ENCODE results near the gene MTMR4.

The MTMR4 gene

GRCh38 chr17:58525239-58525638 is 10.8 kb upstream of the MTMR4 start:
- peak overlapping the region; percentile 28 for H3K9ac ChIP-seq (ENCODE audit: low read depth, low read length)
- H3K4me3 ChIP-seq (ENCODE audit: low read length) = no peak overlapping the region
- H3K27me3 ChIP-seq (ENCODE audit: control insufficient read depth, insufficient read depth, low read length) = peaks cover 15% of the 10 kb centered on the region
- H3K4me2 ChIP-seq (ENCODE audit: low read length) = peak overlapping the region; percentile 1
- no peaks in the 10 kb centered on the region for H3K9me3 ChIP-seq (replicated peaks; ENCODE audit: low read length)
- no peaks in the 10 kb centered on the region for H3K36me3 ChIP-seq (ENCODE audit: insufficient read depth, low read length)
- H3K4me1 ChIP-seq (ENCODE audit: control insufficient read depth, insufficient read depth, low read length) = peaks cover 11% of the 10 kb centered on the region

- Histone ChIP-seq H3K9me3 (replicated peaks; ENCODE audit: low read length) (no peaks in the 10 kb centered on the region), H3K27me3 (ENCODE audit: control insufficient read depth, insufficient read depth, low read length) (no peaks in the 10 kb centered on the region), H3K36me3 (ENCODE audit: insufficient read depth, low read length) (no peaks in the 10 kb centered on the region), H3K4me2 (ENCODE audit: low read length) (no peak overlapping the region), H3K4me3 (ENCODE audit: low read length) (no peak overlapping the region), H3K9ac (ENCODE audit: low read depth, low read length) (no peak overlapping the region), H3K4me1 (ENCODE audit: control insufficient read depth, insufficient read depth, low read length) (peaks cover 23% of the 10 kb centered on the region)
Observed at GRCh38 chr17:58521680-58522079, 7.2 kb upstream of the MTMR4 start.

GRCh38 chr17:58520843-58521430 is 6.5 kb upstream of the MTMR4 start:
- H3K27me3 ChIP-seq (ENCODE audit: control insufficient read depth, insufficient read depth, low read length) = no peaks in the 10 kb centered on the region
- H3K4me1 ChIP-seq (ENCODE audit: control insufficient read depth, insufficient read depth, low read length) = peaks cover 23% of the 10 kb centered on the region
- no peak overlapping the region for H3K4me2 ChIP-seq (ENCODE audit: low read length)
- no peaks in the 10 kb centered on the region for H3K36me3 ChIP-seq (ENCODE audit: insufficient read depth, low read length)
- H3K9ac ChIP-seq (ENCODE audit: low read depth, low read length) = no peak overlapping the region
- H3K9me3 ChIP-seq (replicated peaks; ENCODE audit: low read length) = no peaks in the 10 kb centered on the region
- no peak overlapping the region for H3K4me3 ChIP-seq (ENCODE audit: low read length)

- peak overlapping the region; percentile 86 for H3K9ac ChIP-seq (ENCODE audit: low read depth, low read length)
- H3K9me3 ChIP-seq (replicated peaks; ENCODE audit: low read length) = no peaks in the 10 kb centered on the region
- peaks cover 21% of the 10 kb centered on the region for H3K4me1 ChIP-seq (ENCODE audit: control insufficient read depth, insufficient read depth, low read length)
- peak overlapping the region; percentile 92 for H3K4me2 ChIP-seq (ENCODE audit: low read length)
- peak overlapping the region; percentile 79 for H3K4me3 ChIP-seq (ENCODE audit: low read length)
- no peaks in the 10 kb centered on the region for H3K27me3 ChIP-seq (ENCODE audit: control insufficient read depth, insufficient read depth, low read length)
- H3K36me3 ChIP-seq (ENCODE audit: insufficient read depth, low read length) = no peaks in the 10 kb centered on the region
Observed at GRCh38 chr17:58517928-58518609, 3.6 kb upstream of the MTMR4 start.

- no peaks in the 10 kb centered on the region for H3K27me3 ChIP-seq (ENCODE audit: control insufficient read depth, insufficient read depth, low read length)
- peaks cover 21% of the 10 kb centered on the region for H3K4me1 ChIP-seq (ENCODE audit: control insufficient read depth, insufficient read depth, low read length)
- peak overlapping the region; percentile 77 for H3K9ac ChIP-seq (ENCODE audit: low read depth, low read length)
Observed at GRCh38 chr17:58517378-58517927, 3.0 kb upstream of the MTMR4 start.

GRCh38 chr17:58516644-58517377 is 2.4 kb upstream of the MTMR4 start:
- H3K9ac ChIP-seq (ENCODE audit: low read depth, low read length) = peak overlapping the region; percentile 77
- H3K4me1 ChIP-seq (ENCODE audit: control insufficient read depth, insufficient read depth, low read length) = peaks cover 21% of the 10 kb centered on the region
- H3K4me3 ChIP-seq (ENCODE audit: low read length) = peak overlapping the region; percentile 76
- H3K36me3 ChIP-seq (ENCODE audit: insufficient read depth, low read length) = peaks cover 4% of the 10 kb centered on the region
- H3K4me2 ChIP-seq (ENCODE audit: low read length) = peak overlapping the region; percentile 79
- no peaks in the 10 kb centered on the region for H3K27me3 ChIP-seq (ENCODE audit: control insufficient read depth, insufficient read depth, low read length)
- no peaks in the 10 kb centered on the region for H3K9me3 ChIP-seq (replicated peaks; ENCODE audit: low read length)

More at GRCh38 chr17:58517378-58517927, 3.0 kb upstream of the MTMR4 start:
- H3K9me3 ChIP-seq (replicated peaks; ENCODE audit: low read length) = no peaks in the 10 kb centered on the region
- H3K4me2 ChIP-seq (ENCODE audit: low read length) = peak overlapping the region; percentile 79
- peaks cover 2% of the 10 kb centered on the region for H3K36me3 ChIP-seq (ENCODE audit: insufficient read depth, low read length)
- peak overlapping the region; percentile 76 for H3K4me3 ChIP-seq (ENCODE audit: low read length)

- Histone ChIP-seq H3K9ac (ENCODE audit: low read depth, low read length) (no peak overlapping the region), H3K4me2 (ENCODE audit: low read length) (no peak overlapping the region), H3K27me3 (ENCODE audit: control insufficient read depth, insufficient read depth, low read length) (no peaks in the 10 kb centered on the region), H3K4me1 (ENCODE audit: control insufficient read depth, insufficient read depth, low read length) (peaks cover 21% of the 10 kb centered on the region), H3K36me3 (ENCODE audit: insufficient read depth, low read length) (peaks cover 19% of the 10 kb centered on the region), H3K9me3 (replicated peaks; ENCODE audit: low read length) (no peaks in the 10 kb centered on the region), H3K4me3 (ENCODE audit: low read length) (no peak overlapping the region)
Observed at GRCh38 chr17:58515286-58515685, 848 bp upstream of the MTMR4 start.

- Histone ChIP-seq H3K4me2 (ENCODE audit: low read length) (peak overlapping the region; percentile 91), H3K9me3 (replicated peaks; ENCODE audit: low read length) (no peaks in the 10 kb centered on the region), H3K27me3 (ENCODE audit: control insufficient read depth, insufficient read depth, low read length) (no peaks in the 10 kb centered on the region), H3K4me3 (ENCODE audit: low read length) (peak overlapping the region; percentile 81), H3K36me3 (ENCODE audit: insufficient read depth, low read length) (peaks cover 19% of the 10 kb centered on the region), H3K9ac (ENCODE audit: low read depth, low read length) (no peak overlapping the region), H3K4me1 (ENCODE audit: control insufficient read depth, insufficient read depth, low read length) (peaks cover 21% of the 10 kb centered on the region)
Observed at GRCh38 chr17:58514770-58515157, 326 bp upstream of the MTMR4 start.

GRCh38 chr17:58513267-58513964 is 1.0 kb downstream of the MTMR4 start:
- Histone ChIP-seq H3K36me3 (ENCODE audit: insufficient read depth, low read length) (peaks cover 22% of the 10 kb centered on the region), H3K9me3 (replicated peaks; ENCODE audit: low read length) (no peaks in the 10 kb centered on the region), H3K4me2 (ENCODE audit: low read length) (peak overlapping the region; percentile 91), H3K4me3 (ENCODE audit: low read length) (peak overlapping the region; percentile 81), H3K4me1 (ENCODE audit: control insufficient read depth, insufficient read depth, low read length) (peaks cover 16% of the 10 kb centered on the region), H3K27me3 (ENCODE audit: control insufficient read depth, insufficient read depth, low read length) (no peaks in the 10 kb centered on the region), H3K9ac (ENCODE audit: low read depth, low read length) (peak overlapping the region; percentile 81)

GRCh38 chr17:58510075-58510474 is 4.4 kb downstream of the MTMR4 start:
- Histone ChIP-seq H3K36me3 (ENCODE audit: insufficient read depth, low read length) (peaks cover 44% of the 10 kb centered on the region), H3K27me3 (ENCODE audit: control insufficient read depth, insufficient read depth, low read length) (no peaks in the 10 kb centered on the region), H3K4me3 (ENCODE audit: low read length) (no peak overlapping the region), H3K4me2 (ENCODE audit: low read length) (no peak overlapping the region), H3K4me1 (ENCODE audit: control insufficient read depth, insufficient read depth, low read length) (peaks cover 9% of the 10 kb centered on the region), H3K9me3 (replicated peaks; ENCODE audit: low read length) (no peaks in the 10 kb centered on the region), H3K9ac (ENCODE audit: low read depth, low read length) (no peak overlapping the region)

Data from skeletal muscle satellite cell (primary cell).